HG03045 (cell line): ENCODE measurements around the gene SCAF4.

Experiments used
- ATAC-seq: cut with Tn5 transposase; IDR thresholded peaks from one replicate; pipeline ENCODE4 v1.9.1; 2021; ENCODE audit warnings: mild to moderate bottlenecking, moderate library complexity; ENCODE audit not compliant: unreplicated experiment

Gene SCAF4

GRCh38 chr21:31714741-31715365 lies 17.1 kb downstream of the SCAF4 start:
- no peak for ATAC-seq

- no peak for ATAC-seq
These were observed 17.8 kb downstream of the SCAF4 start for GRCh38 chr21:31713973-31714740.

GRCh38 chr21:31713115-31713514 lies 18.8 kb downstream of the SCAF4 start:
- ATAC-seq = no peak

- ATAC-seq = no peak
These were observed 20.1 kb downstream of the SCAF4 start for GRCh38 chr21:31711745-31712285.

GRCh38 chr21:31711326-31711725 lies 20.6 kb downstream of the SCAF4 start:
- ATAC-seq = no peak

- no peak for ATAC-seq
These were observed 21.3 kb downstream of the SCAF4 start for GRCh38 chr21:31710586-31710985.

- ATAC-seq = no peak
These were observed 23.4 kb downstream of the SCAF4 start for GRCh38 chr21:31708541-31708940.

GRCh38 chr21:31707499-31707898 lies 24.4 kb downstream of the SCAF4 start:
- no peak for ATAC-seq

- no peak for ATAC-seq
These were observed 25.4 kb downstream of the SCAF4 start for GRCh38 chr21:31706562-31706961.

GRCh38 chr21:31700040-31700439 lies 31.9 kb downstream of the SCAF4 start:
- ATAC-seq = no peak

- ATAC-seq = no peak
These were observed 33.5 kb downstream of the SCAF4 start for GRCh38 chr21:31698461-31698860.

- no peak for ATAC-seq
These were observed 35.5 kb downstream of the SCAF4 start for GRCh38 chr21:31696424-31696823.

GRCh38 chr21:31693222-31693621 lies 38.7 kb downstream of the SCAF4 start:
- no peak for ATAC-seq

- ATAC-seq = no peak
These were observed 43.1 kb downstream of the SCAF4 start for GRCh38 chr21:31688603-31689368.

- no peak for ATAC-seq
These were observed 44.8 kb downstream of the SCAF4 start for GRCh38 chr21:31687108-31687507.

GRCh38 chr21:31686272-31686915 lies 45.5 kb downstream of the SCAF4 start:
- no peak for ATAC-seq

GRCh38 chr21:31684918-31685317 lies 47.0 kb downstream of the SCAF4 start:
- no peak for ATAC-seq

- no peak for ATAC-seq
These were observed 48.9 kb downstream of the SCAF4 start for GRCh38 chr21:31683029-31683428.

- ATAC-seq = no peak
These were observed 49.3 kb downstream of the SCAF4 start for GRCh38 chr21:31682620-31683019.

GRCh38 chr21:31678478-31678877 lies 53.4 kb downstream of the SCAF4 start:
- ATAC-seq = no peak

- no peak for ATAC-seq
These were observed 54.9 kb downstream of the SCAF4 start for GRCh38 chr21:31677047-31677446.
